GM21423 (cell line): ENCODE measurements around the gene EIF2A.
A peak's percentile ranks its signal among the peaks of the same experiment; 100 is the strongest.

ENCODE experiments used
- ATAC-seq: cut with Tn5 transposase; IDR thresholded peaks from one replicate; pipeline ENCODE4 v1.9.1; 2021; ENCODE audit warnings: mild to moderate bottlenecking, moderate library complexity; ENCODE audit not compliant: unreplicated experiment

EIF2A gene

DNA sequence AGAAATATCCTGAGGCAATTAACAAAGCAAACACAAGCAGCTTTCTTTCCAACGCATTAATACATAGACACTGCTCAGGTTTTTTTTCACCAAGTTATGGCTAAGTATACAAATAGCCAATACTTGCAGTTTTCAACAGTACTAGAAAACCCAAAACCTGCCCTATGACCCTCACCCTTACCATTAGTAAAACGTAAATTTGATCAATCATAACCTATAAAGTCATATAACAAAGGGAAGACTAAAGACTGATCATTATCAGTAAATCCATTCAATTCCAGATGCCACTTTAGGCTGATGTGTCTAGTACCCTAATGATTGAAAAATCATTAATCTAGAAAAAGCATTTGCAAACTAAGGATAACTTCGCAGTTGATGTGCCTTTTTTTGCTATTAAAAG lies 3.5 kb upstream of the EIF2A start:
- ATAC-seq = no peak

DNA sequence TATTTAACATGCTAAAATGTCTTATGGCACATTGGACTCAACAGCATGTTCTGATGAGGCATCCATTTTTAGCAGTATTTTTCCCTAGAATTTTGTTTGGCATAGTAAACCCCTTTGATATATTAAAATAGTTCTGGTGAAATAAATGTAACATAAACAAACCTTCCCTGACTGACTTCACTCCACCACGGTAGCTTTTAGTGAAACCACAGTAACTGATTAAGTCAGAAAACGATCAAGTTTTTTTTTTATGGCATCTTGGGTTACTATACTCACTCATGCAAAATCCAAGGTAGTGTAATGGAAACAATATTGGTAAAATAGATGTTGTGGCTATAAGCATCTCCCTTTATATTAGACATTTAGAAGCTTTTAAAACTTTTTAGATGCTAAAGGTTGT lies 3.1 kb upstream of the EIF2A start:
- no peak for ATAC-seq

DNA sequence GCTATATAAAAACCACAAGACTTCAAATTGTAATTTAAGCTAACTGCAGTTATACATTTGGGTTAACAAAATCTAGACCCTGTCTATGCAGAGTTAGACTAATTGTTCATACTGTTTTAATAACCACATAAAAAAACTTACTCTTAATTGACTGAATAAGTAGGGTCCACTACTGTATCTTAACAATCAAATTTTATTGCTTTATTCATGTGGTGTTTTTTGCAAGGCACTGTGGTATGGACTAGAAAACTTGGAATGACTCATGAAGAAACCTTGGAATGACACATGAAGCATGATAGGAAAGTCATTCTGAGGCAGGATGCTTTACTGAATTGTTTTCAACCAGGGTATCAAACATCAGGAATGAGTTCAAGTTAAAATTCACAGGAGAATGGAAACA lies 2.5 kb upstream of the EIF2A start:
- ATAC-seq = no peak

DNA sequence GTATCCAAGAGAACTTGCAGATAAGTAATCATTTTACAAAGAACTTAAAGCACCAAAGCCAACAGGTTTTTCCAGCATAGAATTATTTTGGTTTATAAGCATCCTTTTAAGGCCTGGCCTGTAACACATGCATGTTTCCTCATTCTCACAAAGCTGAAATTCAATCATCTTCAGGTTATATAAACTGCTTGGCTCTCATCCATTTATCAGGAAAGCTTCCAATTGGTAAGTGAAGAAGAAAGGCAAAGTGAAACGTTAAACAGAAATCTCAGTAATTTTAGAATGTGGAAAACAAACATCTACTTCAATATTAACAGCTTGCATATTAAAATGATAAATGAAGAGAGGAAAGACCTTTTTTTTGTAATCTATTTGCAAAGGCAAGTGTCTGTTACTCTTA lies 1.9 kb upstream of the EIF2A start:
- ATAC-seq = no peak

DNA sequence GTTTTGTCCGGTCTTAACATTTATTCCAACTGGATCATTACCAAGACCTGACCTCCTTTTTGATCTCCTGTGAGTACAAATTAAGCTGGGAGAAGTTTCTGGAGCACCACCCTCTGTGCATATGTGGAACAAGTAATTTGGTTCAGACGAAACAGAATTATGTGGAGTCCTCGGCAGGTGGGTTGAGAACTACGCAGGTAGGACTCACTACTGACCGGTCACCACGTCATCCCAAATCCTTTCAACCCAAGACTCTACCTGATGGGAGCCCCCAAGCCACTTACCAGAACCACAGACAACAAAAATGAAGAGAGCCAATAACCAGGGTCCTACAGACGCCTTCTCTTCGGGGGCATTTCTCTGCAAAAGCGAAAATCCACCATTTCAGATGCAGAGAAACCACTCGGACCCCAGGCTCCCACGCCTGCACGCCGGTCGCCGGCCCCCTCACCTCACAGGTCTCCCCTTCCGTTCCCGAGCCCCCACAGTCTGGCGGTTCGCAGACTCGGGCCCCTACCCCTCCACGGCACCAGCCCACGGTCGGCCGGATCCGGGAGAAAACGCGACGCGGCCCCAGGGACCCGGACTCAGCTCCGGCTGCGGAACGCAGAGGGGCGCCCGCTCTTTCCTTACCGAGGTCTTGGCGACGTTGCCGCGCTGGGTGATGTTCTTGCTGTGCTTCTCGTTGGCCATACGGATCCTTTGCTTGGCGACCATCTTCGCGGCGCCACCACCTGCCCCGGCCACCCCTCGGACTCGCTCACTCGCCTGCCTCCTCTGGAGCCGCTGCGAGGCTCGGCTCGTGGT lies 965 bp upstream of the EIF2A start:
- peak; percentile 14 for ATAC-seq

DNA sequence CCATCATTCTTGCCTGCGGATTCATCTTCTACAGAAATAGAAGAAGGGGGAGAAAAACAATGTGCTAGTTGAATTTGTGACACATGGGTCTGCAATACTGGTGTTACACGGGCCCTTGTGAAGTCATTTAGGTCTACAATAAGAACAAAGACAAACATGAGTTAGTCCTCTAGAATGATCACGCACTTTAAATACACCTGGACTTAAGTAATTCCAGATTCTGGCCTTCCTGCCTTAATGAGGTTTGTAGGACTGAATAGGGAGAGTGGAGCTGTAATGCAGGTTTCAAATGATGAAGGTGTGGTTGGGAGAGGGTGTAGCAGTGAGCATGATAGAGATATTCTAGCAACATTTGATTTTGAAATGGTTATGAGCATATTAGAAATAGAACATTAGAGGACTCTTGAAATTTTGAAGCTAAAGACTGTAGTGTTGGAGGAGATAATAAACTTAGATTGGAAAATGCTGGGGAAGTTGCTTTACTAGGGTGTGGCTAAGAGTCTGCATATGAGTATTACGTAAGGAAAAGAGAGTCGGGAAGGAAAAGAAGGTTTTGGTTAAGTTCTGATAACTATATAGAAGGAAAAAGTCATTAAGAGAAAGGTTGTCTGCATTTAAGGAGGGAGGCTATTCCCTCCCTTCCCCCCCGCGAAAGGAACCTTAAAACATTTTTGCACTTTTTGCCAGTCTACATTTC lies 606 bp downstream of the EIF2A start:
- no peak for ATAC-seq

DNA sequence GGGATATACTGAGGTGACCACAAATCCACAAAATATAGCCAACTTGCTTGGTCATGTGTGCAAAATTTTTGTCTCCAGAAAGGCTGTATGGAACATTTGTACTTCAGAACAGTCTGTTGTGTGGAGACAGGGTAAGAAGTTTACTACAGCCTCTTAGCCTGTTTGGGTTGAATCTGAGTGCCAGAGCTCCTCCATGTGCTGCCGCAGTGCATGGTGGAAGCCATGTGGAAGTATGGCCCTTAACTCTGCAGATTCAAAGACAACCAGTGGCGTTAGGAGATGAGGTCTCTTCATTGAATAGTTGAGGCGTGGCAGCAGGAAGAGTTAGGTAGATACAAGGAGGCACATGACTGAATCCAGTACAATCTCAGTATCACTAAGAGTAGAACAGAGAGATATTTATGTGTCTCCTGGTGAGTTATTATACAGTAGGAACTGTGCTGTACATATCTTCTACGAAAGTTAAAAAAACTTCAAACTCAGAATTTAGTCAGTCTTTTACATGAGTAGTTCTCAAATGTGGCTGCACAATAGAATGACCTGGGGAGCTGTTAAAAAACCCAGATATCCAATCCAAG lies 9.4 kb downstream of the EIF2A start:
- ATAC-seq = no peak

DNA sequence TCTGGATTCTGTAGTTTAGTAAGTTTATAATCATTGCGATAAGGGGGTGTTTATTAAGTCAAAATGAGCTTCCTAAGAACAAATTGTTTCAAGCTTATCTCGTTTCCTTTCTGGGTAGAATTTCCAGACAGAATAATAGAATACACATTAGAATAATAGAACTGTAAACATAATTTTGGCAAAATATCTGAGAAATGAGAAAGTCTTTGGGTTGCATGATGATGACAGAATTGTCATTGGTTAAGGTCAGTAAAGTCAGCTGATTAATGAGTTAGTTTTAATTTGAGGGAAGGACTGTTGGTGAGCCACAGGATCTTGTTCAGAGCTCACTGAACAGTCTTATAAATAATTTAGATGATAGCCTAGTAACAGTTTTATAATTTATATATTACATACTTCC lies 10.2 kb downstream of the EIF2A start:
- ATAC-seq = no peak

DNA sequence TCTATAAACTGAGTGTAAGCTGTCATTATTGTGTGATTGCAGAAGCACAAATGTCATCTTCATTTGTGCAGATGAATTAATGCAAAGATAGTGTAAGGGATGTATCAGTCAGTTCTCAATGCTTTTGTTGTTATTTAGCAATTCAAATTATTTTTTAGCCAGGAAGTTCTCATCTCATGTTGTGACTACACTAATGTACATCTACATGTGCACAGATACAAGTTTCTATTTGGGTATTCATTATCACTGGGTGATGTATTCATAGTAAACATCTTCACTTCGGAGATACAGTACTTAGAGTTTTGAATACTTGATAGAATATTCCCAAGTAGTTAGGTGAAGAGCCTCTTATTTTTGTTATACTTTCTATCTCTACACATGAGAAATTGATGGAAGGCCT lies 11.1 kb downstream of the EIF2A start:
- no peak for ATAC-seq

DNA sequence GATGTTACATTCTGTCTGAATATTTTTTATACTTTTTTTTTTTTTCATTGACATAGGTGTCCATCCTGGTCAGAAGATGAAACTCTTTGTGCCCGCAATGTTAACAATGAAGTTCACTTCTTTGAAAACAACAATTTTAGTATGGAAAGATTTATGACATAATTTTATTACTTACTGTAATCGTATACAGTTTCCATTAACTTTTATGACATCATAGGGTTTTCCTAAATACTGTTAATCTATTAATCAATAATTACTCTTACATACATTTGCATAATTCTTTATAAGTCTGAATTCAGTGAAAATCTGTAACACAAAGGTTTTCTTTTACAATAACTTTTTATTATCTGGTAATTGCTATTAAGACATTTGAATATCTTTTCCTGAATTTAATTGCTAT lies 17.7 kb downstream of the EIF2A start:
- ATAC-seq = no peak

DNA sequence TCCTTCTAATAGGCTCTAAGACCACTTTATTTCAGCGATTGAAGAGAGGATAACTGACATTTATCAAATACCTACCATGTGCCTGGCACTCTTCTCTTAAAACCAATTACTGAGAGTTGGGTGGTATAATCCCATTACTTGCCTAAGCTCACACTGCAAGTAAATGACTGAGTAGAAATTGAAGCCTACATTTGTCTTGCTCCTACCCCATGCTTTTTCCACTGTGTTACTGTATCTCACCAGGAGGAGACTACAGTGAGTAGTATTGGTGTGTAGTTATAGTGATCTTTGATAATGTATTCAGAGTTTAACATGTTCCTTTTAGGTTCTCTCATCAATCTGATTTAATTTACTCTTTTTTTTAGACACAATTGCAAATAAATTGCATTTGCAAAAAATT lies 20.7 kb downstream of the EIF2A start:
- no peak for ATAC-seq

DNA sequence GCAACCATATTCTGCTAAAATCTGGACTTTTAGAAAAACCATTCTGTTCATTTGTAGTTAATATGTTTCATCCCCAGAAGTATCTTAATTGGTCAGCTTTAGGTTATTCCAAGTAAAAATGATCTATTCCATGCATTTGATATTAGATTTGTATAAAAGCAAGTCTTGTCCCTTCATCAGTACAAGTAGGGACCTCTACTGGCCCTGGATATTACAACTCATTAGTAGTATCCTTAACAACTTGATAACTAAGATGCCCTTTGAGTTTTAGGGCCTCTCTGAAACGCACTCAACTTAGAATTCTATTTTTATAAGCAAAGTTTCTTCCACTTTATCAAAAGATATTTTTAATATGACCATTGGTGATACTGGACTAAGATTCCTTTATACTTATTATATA lies 31.3 kb downstream of the EIF2A start:
- ATAC-seq = no peak

DNA sequence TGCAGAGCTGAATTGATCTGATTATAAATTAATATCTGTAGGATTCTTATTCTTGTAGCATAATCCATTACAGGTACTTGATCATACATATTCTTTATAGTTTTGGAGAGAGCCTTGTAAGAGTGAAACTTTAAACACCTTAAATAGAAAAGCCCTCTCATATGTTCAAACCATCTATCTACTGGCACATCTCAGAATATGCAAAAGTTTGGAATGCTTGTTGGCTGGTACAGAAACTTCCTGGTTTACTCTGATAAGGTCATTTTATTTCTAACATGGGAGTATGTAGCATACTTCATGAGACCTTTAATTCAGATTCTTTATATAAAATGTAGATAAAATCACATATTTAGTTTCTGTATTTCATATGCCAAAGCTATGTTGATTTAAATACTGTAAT lies 34.6 kb downstream of the EIF2A start:
- ATAC-seq = no peak

DNA sequence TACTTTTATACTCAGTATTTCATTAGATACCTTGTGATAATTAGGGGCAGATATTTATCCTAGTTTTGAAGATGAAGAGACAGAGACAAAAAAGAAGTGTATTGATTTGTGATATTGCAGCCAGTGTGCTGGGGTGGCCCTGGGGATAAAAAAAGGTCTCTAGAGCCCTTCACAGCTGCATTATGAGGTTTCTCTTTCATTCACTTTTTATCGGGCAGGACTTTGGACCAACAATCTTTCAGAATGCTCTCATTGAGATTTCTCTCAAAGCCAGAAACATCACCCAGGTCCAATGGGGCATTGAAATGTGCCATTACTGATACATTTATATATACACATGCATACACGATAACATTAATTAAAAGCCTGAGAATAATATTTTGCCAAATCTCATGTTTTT lies 36.0 kb downstream of the EIF2A start:
- ATAC-seq = peak; percentile 52

DNA sequence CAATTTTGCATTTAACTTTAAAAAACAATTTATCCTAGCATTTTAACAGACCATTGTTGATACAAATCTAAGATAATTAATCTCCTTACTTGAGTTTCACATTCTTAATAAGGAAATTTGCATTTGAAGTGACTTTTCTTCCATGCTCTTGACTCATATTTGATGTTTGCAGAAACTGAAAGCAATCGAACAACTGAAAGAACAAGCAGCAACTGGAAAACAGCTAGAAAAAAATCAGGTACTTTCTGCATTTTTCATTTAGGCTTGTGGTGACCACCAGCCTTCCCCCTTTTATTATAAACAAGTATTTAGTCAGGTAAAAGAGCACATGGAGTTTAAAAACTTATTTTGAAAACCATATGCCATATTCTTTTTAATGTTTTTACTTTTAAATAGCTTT lies 36.4 kb downstream of the EIF2A start:
- ATAC-seq = peak; percentile 57

DNA sequence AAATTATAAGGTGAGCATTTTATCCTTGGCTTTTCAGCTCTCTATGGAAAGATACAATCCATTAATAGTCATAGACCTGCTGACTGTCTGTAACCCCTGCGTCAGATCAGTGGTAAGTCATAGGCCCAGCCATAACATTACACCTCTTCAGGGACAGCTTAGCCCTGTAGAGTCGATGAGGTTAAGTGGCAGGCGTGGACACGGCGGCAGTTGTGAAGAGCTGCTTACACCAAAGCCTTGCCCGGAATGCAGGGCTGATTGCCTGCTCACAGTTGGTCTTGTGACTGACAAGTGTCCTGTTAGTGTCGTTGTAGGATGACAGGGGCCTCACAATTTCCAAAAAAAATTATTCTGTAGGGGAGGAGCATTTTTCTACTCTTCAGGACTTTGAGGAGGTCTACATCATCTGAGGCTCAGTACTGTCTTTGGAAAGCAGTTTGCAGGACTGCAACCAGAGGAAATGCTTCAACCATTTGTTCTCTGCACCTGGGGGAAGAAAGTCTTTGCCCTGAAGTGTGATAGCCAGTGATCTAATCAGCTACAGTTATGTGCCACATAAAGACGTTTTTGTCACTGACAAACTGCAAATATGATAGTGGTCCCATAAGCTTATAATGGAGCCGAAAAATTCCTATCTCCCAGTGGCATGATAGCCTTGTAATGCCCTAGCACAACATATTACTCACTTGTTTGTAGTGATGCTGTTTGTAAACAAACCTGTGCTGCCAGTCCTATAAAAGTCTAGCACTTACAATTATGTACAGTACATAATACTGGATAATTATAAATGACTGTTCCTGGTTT lies 41.6 kb downstream of the EIF2A start:
- no peak for ATAC-seq

DNA sequence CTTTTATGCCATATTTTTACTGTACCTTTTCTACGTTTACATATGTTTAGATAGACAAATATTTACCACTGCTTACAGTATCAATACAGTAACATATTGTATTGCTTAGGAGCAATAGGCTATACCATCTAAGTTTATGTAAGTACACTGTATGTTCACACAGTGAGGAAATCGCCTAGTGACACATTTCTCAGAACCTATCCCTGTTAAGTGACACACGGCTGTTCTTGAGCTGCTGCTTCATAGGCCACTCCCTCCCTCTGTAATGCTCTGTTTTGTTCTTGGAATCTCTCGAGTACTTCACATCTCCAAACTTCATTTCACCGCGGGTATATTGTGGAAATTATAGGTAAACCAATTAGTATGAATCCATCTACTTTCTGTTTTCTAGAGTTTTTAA lies 43.2 kb downstream of the EIF2A start:
- ATAC-seq = no peak

DNA sequence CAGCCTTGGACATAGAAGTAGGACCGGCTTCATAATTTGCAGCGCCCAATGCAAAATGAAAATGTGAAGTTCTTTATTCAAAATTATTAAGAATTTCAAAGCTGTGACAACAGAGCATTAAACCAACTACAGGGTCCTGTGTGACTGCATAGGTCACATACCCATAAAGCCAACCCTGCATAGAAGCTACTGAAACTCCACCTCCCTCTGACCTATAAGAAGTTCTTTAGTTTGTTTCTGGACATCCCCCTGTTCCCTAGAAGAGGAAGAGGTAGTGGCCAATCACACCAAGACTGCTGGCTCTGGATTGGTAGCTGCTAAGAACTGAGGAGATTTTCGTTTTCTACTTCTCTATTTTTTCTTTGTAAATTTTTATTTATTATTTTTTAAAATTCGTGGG lies 47.6 kb downstream of the EIF2A start:
- ATAC-seq = no peak

DNA sequence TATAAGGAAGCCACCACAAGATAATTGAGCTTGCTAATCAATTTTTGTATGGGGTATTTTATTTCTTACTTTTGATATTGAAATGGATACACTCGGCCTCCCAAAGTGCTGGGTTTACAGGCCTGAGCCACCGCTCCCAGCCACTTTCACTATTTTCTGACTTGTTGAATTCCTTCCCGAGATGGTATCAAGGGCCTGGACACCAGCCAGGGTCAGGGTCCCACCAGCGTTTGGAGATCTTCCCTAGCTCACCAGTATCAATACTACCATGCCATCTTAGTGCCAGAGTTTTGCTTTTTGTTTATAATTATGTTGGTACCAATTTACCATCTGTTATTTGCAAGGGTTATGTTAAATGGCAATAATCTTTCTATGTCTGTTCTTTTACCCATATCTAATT lies 51.1 kb downstream of the EIF2A start:
- ATAC-seq = no peak

DNA sequence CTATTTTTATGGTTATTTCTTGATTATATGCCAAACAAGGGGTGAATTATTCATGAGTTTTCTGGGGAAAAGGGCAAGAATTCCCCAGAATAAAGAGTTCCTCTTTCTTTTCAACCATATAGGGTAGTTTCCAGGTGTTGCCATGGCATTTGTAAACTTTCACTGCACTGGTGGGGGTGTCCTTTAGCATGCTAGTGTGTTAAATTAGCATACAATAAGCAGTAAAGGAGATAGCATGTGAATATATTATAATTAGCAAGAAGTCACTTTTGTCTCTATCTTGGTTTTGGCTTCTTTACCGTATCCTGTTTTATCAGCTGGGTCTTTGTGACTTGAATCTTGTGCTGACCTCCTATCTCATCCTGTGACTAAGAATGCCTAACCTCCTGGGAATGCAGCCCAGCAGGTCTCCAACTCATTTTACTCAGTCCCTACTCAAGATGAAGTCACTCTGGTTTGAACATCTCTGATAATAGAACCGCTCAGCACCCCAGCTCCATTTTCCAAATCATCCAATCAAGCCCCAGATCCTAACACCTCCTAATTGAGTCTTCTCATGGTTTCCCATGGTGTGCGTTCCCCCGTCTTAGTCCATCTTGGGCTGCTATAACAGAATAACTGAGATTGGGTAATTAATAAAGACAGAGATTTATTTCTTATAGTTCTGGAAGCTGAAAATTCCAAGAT lies 53.2 kb downstream of the EIF2A start:
- ATAC-seq = no peak
